Stimulated activated CD8-positive, alpha-beta memory T cell treated with anti-CD3 and anti-CD28 coated beads, Interleukin-12 subunit alpha, Interleukin-12 subunit beta, amount 100 ng/mL, for 24 hours (primary cell): ENCODE measurements around the gene ELL3.
"Not testable (repeated sequence)": the region's sequence is repeated elsewhere in the genome, so short reads cannot be mapped to it uniquely, and the experiment has no call there.

Source experiments
- DNase-seq: peaks from one replicate; pipeline ENCODE4 v3.0.0-alpha.2; 2020; ENCODE audit errors: extremely low read depth

Gene ELL3

GRCh38 chr15:43791993-43792760 lies 15.4 kb upstream of the ELL3 start, which contains the start of gene SERF2:
TSS of gene SERF2 (plus strand) at chr15:43792320. CDS start at chr15:43792377, 57 bp downstream.
- DNase-seq: peak; percentile 100

GRCh38 chr15:43789409-43789808 lies 12.6 kb upstream of the ELL3 start:
- DNase-seq: no peak

- DNase-seq: no peak
These were observed 2.2 kb upstream of the ELL3 start for GRCh38 chr15:43779016-43779415.

GRCh38 chr15:43777267-43777914 lies 625 bp upstream of the ELL3 start:
- DNase-seq: peak; percentile 56

GRCh38 chr15:43776101-43776717 lies 557 bp downstream of the ELL3 start:
- DNase-seq: no peak

- DNase-seq: no peak
These were observed 1.3 kb downstream of the ELL3 start for GRCh38 chr15:43775411-43775965.

GRCh38 chr15:43774062-43774461 lies 2.7 kb downstream of the ELL3 start:
- no peak for DNase-seq

- no peak for DNase-seq
These were observed 4.1 kb downstream of the ELL3 start for GRCh38 chr15:43772624-43773023.

GRCh38 chr15:43771816-43772215 lies 5.0 kb downstream of the ELL3 start:
- DNase-seq: no peak

GRCh38 chr15:43769584-43770228 lies 7.1 kb downstream of the ELL3 start:
- no peak for DNase-seq

- DNase-seq: no peak
These were observed 12.8 kb downstream of the ELL3 start for GRCh38 chr15:43763819-43764446.

- DNase-seq: no peak
These were observed 13.9 kb downstream of the ELL3 start for GRCh38 chr15:43762824-43763223.

GRCh38 chr15:43751885-43752284 lies 24.9 kb downstream of the ELL3 start:
- DNase-seq: no peak

- DNase-seq: no peak
These were observed 26.9 kb downstream of the ELL3 start for GRCh38 chr15:43749690-43750345.

GRCh38 chr15:43748376-43748775 lies 28.4 kb downstream of the ELL3 start:
- no peak for DNase-seq

GRCh38 chr15:43746903-43747309 lies 29.9 kb downstream of the ELL3 start:
- not testable (repeated sequence) for DNase-seq

GRCh38 chr15:43746245-43746902 lies 30.4 kb downstream of the ELL3 start, which contains the start of gene PDIA3:
TSS of gene PDIA3 (plus strand) at chr15:43746438. CDS start at chr15:43746540, 102 bp downstream.
- DNase-seq: peak; percentile 74

GRCh38 chr15:43735416-43735815 lies 41.4 kb downstream of the ELL3 start:
- DNase-seq: no peak

- DNase-seq: not testable (repeated sequence)
These were observed 48.6 kb downstream of the ELL3 start for GRCh38 chr15:43728053-43728725.

GRCh38 chr15:43726306-43726705 lies 50.5 kb downstream of the ELL3 start:
- not testable (repeated sequence) for DNase-seq
